Transverse colon (tissue), 4 donors: ENCODE data around the gene FRY.

Experiments
- CTCF ChIP-seq, 5 experiments: fragments of 200-600 bp in 3 of 5; fragments of 450-650 bp in 2 of 5; sonication (generic) in 3 of 5; IDR thresholded peaks; 1 replicate in 2 of 5; 2 replicates in 3 of 5; pipeline ENCODE4 v1.5.1; 2016 to 2017; ENCODE audit warnings: antibody characterized with exemption in 5 of 5, inconsistent platforms in 3 of 5, mild to moderate bottlenecking in 2 of 5, moderate library complexity in 1 of 5
- POLR2AphosphoS5 ChIP-seq, 3 donors: sonication (generic); formaldehyde crosslinking; IDR thresholded peaks; one replicate each; pipeline ENCODE4 v1.6.1; 2016; ENCODE audit warnings: antibody characterized with exemption in 3 of 3

GRCh38 chr13:32214071-32214470 is 182.5 kb downstream of the FRY start:
- TF ChIP-seq CTCF (IDR thresholded peaks at IDR 0.05), result no peak
- TF ChIP-seq POLR2AphosphoS5 (IDR thresholded peaks at IDR 0.05), result no peak
